T1000 (cell line): ENCODE data around the gene CCDC124.

Experiments
- DNase-seq: peaks from one replicate; lab custom pipeline; 2025; ENCODE audit warnings: mixed read lengths; lab: John Stamatoyannopoulos, UW

The CCDC124 gene

DNA sequence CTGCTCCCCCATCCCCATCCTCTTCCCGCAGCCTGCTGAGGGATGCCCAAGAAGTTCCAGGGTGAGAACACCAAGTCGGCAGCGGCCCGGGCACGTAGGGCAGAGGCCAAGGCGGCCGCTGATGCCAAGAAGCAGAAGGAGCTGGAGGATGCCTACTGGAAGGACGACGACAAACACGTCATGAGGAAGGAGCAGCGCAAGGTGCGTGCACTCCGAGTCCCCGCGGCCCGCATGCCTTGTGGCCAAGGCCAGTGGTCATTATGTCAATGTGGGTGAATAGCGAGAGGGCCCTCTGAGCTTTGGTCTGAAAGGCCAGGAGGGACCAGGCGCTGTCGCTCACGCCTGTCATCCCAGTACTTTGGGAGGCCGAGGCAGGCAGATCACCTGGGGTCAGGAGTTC is 3.6 kb downstream of the CCDC124 start:
- DNase-seq, result no peak

DNA sequence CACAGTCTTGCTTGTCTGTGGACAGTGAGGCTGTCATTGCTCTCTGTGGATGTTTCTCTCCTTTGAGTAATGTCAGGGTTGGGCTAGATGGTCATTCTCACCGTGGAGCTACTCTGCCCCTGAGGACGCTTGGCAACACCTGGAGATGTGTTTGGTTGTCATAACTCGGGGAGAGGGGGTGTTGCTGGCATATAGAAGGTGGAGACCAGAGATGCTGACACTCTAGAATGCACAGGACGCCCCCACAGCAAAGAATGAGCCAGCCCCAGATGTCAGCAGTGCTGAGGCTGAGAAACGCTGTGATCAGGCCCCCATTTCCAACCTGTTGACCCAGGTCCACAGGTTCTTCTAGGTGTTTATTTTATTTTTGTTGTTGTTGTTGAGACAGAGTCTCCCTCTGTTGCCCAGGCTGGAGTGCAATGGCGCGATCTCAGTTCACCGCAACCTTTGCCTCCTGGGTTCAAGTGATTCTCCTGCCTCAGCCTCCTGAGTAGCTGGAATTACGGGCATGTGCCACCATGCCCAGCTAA is 4.6 kb downstream of the CCDC124 start:
- no peak for DNase-seq

DNA sequence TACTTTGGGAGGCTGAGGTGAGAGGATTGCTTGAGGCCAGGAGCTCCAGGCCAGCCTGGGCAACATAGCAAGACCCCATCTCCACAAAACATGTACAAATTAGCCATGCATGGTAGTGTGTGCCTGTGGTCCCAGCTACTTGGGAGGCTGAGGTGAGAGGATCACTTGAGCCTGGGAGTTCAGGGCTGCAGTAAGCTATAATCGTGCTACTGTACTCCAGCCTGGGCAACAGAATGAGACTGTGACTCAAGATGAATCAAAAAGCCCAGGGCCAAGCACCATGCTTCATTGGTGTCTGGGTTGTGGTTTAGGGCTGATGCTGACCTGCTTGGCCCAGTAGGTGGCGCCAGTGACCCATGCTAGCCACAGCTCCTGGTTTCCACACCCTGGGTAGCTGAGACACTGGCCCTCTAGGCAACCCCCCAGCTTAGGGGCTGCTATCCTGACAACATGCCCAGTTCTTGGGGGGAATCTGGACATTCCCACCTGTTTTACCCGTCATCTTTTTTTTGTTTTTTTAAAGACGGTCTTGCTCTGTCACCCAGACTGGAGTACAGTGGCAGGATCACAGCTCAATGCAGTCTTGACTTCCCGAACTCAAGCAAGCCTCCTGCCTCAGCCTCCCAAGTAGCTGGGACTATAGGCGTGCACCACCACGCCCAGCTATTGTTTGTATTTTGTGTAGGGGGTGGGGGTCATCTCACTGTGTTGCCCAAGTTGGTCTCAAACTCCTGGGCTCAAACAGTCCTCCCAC is 5.5 kb downstream of the CCDC124 start:
- DNase-seq, result peak; percentile 64

DNA sequence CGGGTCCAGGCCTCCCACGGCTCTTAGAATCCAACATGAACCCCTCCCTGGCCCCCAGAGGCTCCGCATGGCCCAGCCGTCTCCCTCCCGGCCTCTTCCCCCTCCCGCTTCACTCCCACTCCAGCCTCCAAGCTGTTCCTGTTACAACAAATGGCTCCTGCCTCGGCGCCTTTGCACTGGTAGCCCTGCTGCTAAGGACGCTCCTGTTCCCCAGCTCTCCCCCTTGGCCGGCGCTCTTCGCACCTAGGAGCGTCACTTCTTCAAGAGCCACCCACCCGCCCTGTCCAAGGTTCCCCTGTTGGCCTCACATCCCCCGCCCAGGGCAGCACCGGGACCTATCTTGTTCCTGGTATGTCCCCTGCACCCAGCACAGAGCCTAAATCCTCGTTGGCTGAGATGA is 9.4 kb downstream of the CCDC124 start:
- no peak for DNase-seq

DNA sequence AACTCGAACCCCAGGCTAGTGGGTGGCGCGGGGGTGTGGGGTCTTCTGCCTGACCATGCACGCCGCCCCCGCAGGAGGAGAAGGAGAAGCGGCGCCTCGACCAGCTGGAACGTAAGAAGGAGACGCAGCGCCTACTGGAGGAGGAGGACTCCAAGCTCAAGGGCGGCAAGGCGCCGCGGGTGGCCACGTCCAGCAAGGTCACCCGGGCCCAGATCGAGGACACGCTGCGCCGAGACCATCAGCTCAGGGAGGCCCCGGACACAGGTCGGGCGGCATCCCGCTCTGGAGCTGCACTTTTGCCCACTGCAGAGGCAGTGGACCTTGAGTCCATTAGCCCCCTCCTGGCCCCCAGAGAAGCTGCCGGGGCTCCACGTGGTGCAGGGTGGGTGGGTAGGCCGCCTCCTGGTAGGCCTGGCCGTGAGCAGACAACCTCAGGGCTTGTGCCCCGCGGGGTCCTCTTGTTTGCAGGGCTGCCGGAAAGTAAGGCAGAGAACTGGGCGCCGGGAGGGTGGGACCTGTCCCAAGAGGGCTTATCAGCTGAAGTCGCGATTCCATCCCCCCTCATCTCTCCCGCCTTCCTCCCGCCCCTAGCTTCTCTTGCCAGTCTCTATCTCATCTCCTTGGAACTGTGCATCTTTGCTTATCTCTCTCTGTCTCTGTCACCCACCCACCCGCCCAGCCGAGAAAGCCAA is 9.9 kb downstream of the CCDC124 start:
- no peak for DNase-seq

DNA sequence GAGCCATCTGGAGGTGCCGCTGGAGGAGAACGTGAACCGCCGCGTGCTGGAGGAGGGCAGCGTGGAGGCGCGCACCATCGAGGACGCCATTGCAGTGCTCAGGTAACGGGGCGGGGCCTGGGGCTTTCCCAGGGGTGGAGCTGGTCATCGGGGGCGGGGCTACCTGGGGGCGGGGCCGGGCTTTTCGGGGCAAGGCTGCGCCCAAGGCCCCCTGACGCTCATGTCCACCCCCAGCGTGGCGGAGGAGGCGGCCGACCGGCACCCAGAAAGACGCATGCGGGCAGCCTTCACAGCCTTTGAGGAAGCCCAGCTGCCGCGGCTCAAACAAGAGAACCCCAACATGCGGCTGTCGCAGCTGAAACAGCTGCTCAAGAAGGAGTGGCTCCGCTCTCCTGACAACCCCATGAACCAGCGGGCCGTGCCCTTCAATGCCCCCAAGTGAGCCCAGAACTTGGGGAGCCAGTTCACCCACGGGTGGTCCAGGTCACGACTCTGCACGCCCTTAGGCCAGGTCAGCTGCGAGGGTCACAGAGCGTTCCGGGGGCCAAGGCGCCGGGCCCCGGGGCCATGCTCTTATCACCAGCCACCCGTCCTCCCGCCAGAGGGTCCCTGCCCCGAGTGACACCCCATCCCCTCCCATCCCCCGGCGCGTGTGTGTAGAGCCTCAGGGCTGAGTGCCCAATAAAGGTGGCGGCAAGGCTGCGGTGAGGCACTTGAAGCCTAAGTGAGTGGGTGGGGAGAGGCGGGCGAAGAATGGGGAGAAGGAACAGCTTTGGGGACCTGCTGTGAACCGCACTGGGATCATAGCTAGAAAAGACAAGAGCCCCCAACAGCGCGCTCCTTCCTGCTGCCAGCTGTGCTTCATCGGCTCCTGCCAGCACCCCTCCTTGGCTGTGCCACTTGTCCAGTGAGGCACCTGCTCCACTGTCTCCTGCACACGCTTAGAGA is 10.7 kb downstream of the CCDC124 start:
- DNase-seq, result no peak

DNA sequence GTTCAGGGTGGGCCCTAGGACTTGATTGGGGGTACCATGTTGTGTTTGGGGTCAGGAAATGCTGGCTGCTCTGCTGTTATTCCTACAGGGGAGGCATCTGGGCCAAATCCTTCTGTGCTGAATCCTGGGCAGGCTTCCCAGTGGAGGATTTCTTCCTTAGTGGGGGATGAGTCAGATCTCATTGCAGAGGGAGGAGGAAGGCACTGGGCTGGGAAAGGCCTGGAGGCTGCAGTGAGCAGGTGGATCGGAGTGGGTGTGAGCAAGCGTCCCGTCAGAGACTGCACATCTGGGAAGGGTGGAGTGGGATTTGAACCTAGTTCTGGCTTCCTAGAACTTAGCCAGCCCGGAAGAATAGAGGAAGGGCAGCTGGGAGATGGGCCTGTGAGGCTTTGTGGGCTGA is 11.5 kb downstream of the CCDC124 start:
- DNase-seq, result no peak

DNA sequence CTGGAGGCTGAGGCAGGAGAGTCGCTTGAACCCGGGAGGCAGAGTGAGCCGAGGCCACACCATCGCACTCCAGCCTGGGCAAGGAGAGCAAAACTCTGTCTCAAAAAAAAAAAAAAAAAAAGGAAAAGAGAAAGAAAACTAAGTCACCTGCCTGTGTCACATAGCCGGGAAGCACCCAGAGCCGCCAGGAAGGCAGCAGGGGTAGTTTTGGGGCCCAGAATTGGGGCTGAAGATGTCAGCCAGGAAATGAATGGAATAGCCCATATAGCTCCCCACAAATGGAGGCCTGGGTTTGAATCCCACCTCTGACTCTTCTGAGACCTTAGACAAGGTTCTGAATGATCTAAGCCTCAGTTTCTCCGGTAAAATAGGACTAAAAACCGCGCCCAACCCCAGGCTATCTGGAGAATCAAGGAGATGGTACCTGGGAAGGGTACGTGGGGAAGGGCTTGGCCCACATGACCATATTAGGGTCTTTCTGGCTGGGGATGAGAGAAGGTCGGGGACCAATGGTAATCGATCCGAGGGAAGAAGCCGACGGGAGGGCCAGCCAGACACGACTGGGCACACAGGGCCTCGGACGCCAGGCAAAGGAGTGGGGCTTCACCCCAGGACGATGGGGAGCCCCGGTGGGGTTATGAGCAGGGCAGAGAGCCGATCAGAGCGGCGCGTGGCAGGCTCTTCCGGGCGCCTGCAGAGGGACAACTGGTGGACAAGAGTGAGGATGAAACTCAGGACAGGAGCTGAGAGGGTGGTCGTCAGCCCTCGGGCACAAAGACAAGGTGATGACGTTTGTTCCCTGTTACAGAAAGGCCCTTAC is 14.4 kb downstream of the CCDC124 start:
- no peak for DNase-seq

DNA sequence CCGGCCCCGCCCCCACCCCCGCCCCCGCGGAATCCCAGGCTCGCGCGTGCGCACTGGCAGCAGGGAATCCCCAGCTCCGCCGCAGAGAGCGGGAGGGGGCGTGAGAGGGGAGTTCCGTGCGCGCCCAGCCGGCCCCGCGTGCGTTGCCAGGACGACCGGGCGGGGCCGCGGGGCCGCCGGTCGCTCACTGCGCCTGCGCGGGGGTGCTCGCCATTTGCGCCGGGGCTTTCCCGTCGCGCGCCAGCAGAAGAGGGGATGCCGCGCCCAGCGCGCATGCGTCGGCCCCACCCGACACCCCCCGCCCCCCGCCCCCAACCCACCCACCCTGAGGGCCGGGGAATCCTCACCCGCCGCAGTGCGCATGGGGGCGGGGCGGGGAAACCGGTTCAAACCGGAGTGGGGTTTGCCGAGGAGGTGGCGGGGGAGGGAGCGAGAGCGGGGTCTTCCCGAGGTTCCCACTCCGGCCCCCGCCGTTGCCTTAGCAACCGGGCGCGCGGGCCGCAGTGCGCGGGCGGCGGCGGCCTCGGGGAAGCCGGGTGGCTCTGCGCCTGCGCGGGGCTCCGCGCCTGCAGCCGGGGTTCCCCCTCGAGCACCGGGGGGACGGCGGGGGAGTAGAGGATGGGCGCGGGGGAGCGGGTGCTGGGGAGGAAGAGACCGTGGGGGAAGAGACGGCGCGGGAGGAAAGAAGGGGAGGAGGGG is 15.1 kb downstream of the CCDC124 start:
- peak; percentile 95 for DNase-seq

DNA sequence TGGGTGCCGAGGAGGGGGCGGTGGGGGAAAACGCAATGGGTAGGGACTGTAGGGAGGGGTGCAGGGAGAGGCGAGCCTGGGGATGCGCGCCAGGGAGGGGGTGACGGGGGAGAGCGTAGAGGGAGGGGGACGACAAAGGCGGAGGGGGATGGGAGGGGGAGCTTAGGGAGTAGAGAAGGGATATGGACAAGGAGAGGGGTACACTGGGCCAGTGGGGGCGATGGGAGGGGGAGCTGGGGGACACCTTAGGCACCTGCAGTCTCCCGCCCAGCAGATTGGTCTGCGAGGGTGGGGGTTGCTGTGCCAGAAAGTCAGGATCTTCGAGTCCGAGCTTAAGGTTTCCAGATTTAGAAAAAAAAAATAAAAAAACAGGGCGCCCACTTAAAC is 15.7 kb downstream of the CCDC124 start:
- no peak for DNase-seq

DNA sequence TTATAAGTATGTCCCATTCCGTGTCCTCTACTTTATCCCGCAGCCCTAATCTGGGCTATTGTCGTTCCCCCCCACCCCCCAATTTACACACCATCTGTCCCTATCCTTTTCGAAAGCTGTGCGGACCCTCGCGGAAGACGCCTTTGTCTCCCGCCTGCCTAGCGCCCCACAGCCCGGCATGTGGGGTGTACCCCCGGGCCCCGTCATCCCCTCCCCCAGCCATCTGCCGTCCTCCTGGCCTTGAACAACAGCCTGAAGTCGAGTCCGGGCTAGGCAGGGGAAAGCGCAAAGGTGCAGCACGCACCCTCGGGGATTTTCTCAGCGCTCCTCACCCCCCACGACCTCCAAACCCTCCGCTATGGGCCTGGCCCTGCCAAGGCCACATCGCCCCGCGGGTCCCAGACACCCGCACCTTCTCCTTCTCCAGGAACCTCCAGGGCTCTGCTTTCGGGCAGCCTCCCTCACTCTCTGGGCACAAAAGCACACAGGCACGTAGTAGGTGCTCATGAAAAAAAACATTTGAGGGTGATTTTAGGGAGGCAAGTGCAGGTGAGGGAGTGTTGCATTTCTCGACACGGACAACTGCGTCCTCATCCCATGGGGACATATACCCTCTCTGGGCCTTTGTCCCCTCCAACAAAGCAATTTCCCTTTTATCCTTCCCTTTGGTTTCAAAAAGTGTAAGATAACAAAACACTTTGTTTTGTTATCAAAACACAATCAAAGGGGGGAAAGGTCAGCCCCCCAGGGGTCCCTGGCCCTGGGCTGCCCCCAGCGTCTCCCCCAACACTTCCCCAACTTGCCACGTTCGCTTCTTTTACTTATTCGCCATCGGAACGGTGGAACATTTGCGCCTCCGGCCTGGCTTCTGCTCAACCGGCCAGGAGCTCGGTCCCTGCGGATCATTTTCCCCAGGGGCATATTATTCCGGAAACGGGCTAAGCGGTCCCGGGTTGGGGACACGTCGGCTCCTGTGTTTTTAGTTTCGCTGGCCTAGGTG is 16.4 kb downstream of the CCDC124 start:
- DNase-seq, result no peak

DNA sequence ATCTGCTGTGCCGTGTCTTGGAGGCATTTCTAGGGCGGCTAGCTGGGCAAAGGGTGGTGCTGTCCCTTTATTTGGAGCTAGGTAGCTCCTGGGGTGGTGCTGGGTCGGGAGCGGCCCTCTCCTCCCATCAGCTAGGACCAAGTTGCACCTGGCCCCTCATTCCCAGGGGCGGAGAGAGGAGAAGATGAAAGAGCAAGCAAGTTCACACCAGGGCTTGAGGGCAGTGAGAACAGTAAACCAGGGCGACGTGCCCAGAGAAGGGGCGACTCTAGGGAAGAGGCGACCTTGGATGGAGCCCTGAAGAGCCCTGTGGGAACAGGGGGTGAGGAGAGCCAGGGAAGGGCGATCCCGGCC is 17.1 kb downstream of the CCDC124 start:
- DNase-seq, result no peak

DNA sequence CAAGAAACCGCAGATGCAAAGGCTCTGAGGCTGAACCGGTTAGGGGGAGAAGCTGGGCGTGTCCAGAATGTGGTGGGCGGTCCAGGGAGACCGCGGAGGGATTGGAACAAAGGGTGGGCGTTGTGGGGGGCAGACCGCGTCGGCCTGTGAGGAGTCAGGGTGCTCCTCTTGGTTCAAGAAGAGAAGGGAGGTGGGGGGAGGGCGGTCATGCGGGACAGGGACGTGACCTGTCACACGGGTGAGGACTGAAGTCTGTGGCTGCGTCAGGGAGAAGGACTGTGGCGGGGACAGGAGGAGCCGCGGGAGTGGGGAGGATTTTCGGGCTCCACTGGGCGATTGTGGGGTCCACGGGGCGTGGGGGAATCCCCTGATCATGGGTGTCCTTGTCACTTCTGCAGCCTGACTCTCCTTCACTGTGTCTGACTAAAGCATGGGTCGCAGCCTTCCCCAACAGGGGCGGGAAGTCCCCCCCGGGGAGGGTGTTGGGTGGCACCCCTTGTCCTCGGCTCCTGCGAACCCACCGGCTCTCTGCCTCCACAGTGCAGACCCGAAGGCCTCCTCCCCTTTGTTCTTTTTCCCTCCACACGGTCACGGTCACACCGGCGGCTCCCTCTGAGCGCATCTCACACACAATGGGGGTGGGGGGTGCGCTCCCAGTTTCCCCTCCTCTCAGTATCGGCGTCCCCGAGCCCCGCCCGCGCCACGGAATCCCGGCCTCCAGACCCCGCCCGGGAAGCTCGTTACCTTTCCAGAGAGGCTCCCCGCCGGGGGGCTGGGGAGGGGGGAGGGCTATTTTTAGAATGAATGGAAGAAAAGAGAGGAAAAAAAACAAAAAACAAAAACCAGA is 17.7 kb downstream of the CCDC124 start:
- no peak for DNase-seq

DNA sequence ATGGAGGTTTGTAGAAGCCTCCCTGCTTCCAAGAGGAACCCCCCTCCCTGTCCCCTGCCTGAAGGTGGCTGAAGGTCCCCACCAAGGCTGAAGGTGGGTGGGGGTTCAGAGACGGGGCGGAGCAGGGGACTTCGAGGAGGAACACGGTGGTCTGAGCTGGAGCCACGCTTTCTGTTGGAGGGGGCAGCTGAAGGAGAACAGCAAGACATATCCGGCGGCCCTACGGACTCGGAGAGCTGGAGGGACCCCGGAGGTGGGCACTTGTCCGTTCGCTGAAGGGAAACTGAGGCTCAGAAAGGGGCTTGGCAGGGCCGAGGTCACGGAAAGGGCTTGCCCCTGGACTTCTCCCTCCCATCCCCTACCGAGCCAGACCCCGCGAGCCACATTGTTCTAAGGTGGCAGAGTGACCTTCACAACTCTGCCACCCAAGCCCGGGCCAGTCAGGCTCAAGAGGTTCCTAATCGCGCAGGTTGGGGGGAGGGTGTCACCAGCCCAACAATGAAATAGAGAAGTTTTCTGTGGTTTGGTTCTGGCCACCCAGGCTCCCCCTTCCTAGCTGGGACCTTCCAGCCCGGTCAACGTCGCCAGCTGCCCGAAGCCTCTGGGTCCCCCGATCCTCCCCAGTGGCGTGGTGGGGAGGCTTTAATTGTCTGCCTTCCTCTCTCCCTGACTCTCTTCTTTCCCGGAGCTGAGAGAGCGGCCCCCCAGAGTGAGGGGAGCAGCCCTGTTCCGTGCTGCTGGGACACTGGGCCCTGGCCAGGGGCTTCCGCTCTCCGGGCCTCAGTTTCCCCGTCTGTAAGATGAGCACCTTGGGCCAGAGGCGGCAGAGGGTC is 18.6 kb downstream of the CCDC124 start:
- no peak for DNase-seq

DNA sequence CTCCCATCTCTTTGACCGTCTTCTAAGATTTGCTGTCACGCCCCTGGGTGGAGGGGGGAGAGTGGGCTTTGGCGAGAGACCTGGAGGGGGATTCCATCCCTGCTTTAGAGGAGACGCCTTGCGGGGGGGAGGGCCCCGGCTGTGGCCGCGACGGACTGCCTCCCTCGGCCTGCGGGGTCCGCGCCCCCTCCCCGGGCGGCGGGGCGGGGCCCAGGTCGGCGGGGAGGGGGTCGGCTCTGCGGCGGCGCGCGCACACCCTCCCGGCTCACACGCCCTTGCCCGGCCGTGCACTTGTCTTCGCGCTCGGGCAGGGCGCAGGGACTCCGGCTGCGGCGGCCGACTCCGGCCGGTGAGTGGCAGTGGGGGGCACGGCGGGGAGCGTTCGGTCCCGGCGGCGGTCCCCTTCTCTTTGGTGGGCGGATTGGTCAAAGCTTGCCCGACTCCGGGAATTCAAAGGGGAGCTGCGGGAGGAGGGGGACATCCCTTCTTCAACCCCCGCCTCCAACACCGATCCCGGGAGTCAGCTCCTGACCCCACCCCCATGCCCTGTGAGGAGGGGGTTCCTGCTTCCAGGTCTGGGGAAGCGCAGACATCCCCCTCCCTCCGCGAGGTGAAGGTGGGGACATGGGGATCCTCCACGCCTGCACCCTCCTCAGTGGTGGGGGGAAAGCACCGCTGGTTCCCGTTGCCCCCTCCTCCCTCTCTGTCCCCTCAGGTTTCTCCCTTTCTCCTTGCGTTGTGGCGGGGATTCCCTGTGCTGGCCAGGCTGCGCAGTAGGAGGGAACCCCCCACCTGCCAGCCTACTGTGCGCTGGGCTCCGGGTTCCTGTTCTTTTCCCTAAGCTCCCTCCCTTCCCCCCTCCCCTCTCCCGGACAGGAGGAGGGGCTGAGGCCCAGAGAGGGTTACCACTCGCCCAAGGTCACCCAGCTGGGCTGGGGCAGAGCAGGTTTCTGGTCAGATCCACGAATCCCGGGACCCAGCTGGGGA is 19.5 kb downstream of the CCDC124 start:
- no peak for DNase-seq

DNA sequence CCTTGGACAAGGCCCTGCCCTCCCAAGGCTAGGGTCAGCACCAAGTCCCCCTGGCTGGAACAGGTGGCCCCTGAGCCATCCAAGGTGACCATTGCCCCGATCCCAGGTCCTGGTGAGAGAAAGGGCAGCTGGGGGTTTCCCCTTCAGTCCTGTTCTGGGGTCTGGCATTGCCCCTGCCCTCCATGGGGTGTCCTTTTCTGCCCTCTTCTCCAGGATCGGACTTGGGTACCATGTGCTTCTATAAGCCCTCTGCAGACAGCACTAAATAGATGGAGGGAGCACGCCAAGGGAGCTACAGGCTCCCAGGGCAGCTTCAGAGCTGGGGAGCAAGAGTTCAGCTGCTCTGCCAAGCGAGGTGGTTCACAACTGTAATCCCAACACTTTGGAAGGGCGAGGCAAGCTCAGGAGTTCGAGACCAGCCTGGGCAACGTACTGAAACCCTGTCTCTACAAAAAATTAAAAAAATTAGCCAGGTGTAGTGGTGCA is 20.5 kb downstream of the CCDC124 start:
- no peak for DNase-seq
